Measurements from ENCODE around the gene HAP1.

Gene HAP1

GRCh38 chr17:41741709-41742108 is 7.3 kb upstream of the HAP1 start:
- Histone ChIP-seq H3K36me3 (ENCODE audit: control insufficient read depth in 2 of 2, insufficient read depth in 1 of 2, low read length in 2 of 2) (no peaks in the 10 kb centered on the region), H3K4me1 (ENCODE audit: control insufficient read depth, insufficient read depth, low read length) (peaks cover 2% of the 10 kb centered on the region; the same call in 1 of the 2 replicates), H3K4me3 (ENCODE audit: low read depth, low read length) (no peak overlapping the region), H3K27ac (ENCODE audit: extremely low read depth, low read depth, low read length) (no peak overlapping the region), H3K9me3 (ENCODE audit: control insufficient read depth, insufficient read depth, low read depth, low read length) (no peaks in the 10 kb centered on the region)
- ChIA-PET POLR2A (interaction anchor here (0.5 to 2.5 kb wide), 5 partner anchors 35 to 1556 kb away, joined by 3 to 13 read pairs (median 3); partner anchors contain the start of genes JUP and P3H4), CTCF (interaction anchor here (0.7 to 6.8 kb wide), 5 partner anchors 15 to 60 kb away, joined by 3 to 49 read pairs (median 4); partner anchors contain the start of gene JUP)
- TF ChIP-seq ZNF692 (tag by site-specific recombination; IDR thresholded peaks at IDR 0.05) (peak; percentile 68; the same call in 1 of the 2 replicates), ZFP69B (tag by site-specific recombination; IDR thresholded peaks at IDR 0.05) (peak; percentile 72), ZNF600 (tag by site-specific recombination; IDR thresholded peaks at IDR 0.05) (peak; percentile 56; the same call in 1 of the 2 replicates), ZBTB20 (tag by site-specific recombination; IDR thresholded peaks at IDR 0.05) (no peak), HOXC10 (CRISPR knock-in tag; IDR thresholded peaks at IDR 0.05) (no peak)

GRCh38 chr17:41740506-41740905 is 6.1 kb upstream of the HAP1 start:
- H3K36me3 ChIP-seq (ENCODE audit: control insufficient read depth in 2 of 2, insufficient read depth in 1 of 2, low read length in 2 of 2) = no peaks in the 10 kb centered on the region
- H3K9me3 ChIP-seq (ENCODE audit: control insufficient read depth, insufficient read depth, low read depth, low read length) = no peaks in the 10 kb centered on the region
- CTCF ChIA-PET = interaction anchor here (0.6 to 6.8 kb wide), 12 partner anchors 21 to 97 kb away, joined by 3 to 49 read pairs (median 4); partner anchors contain the start of genes JUP and KLHL10
- peaks cover 2% of the 10 kb centered on the region; the same call in 1 of the 2 replicates for H3K4me1 ChIP-seq (ENCODE audit: control insufficient read depth, insufficient read depth, low read length)
- H3K4me3 ChIP-seq (ENCODE audit: low read depth, low read length) = no peak overlapping the region
- POLR2A ChIA-PET = interaction anchor here (1.3 kb wide), 1 partner anchor 46 kb away, joined by 5 read pairs; the partner anchor contains the start of gene JUP
- TF ChIP-seq ZNF768 (tag by site-specific recombination; IDR thresholded peaks at IDR 0.05) (0 out of 2 replicates have a peak, but pooled peaks have one; percentile 73), YY2 (tag by site-specific recombination; IDR thresholded peaks at IDR 0.05) (no peak)
- H3K27ac ChIP-seq (ENCODE audit: extremely low read depth, low read depth, low read length) = no peak overlapping the region

GRCh38 chr17:41739661-41740352 is 5.4 kb upstream of the HAP1 start:
- H3K4me1 ChIP-seq (ENCODE audit: control insufficient read depth, insufficient read depth, low read length) = peaks cover 2% of the 10 kb centered on the region; the same call in 1 of the 2 replicates
- no peak overlapping the region for H3K27ac ChIP-seq (ENCODE audit: extremely low read depth, low read depth, low read length)
- no peaks in the 10 kb centered on the region for H3K9me3 ChIP-seq (ENCODE audit: control insufficient read depth, insufficient read depth, low read depth, low read length)
- POLR2A ChIA-PET = interaction anchor here (1.3 kb wide), 1 partner anchor 47 kb away, joined by 5 read pairs; the partner anchor contains the start of gene JUP
- CTCF ChIA-PET = interaction anchor here (0.6 to 6.8 kb wide), 13 partner anchors 21 to 118 kb away, joined by 3 to 49 read pairs (median 4); partner anchors contain the start of gene JUP
- H3K36me3 ChIP-seq (ENCODE audit: control insufficient read depth in 2 of 2, insufficient read depth in 1 of 2, low read length in 2 of 2) = no peaks in the 10 kb centered on the region
- no peak overlapping the region for H3K4me3 ChIP-seq (ENCODE audit: low read depth, low read length)
- TF ChIP-seq ZNF280D (tag by site-specific recombination; IDR thresholded peaks at IDR 0.05) (no peak), ZEB2 (tag by site-specific recombination; IDR thresholded peaks at IDR 0.05) (peak; percentile 82), ZNF138 (tag by site-specific recombination; IDR thresholded peaks at IDR 0.05; ENCODE audit: borderline replicate concordance) (no peak), ZNF670 (tag by site-specific recombination; IDR thresholded peaks at IDR 0.05; ENCODE audit: low read depth) (no peak), ZNF629 (tag by site-specific recombination; IDR thresholded peaks at IDR 0.05) (peak; percentile 82), ZNF394 (tag by site-specific recombination; IDR thresholded peaks at IDR 0.05; ENCODE audit: borderline replicate concordance) (no peak), ZNF600 (tag by site-specific recombination; IDR thresholded peaks at IDR 0.05) (0 out of 2 replicates have a peak, but pooled peaks have one; percentile 15), ZNF16 (tag by site-specific recombination; IDR thresholded peaks at IDR 0.05; ENCODE audit: low read depth) (no peak), ZFP41 (tag by site-specific recombination; IDR thresholded peaks at IDR 0.05; ENCODE audit: borderline replicate concordance) (no peak), ZNF530 (tag by site-specific recombination; IDR thresholded peaks at IDR 0.05; ENCODE audit: low read depth) (no peak), ZNF416 (tag by site-specific recombination; IDR thresholded peaks at IDR 0.05) (no peak), GLI4 (tag by site-specific recombination; IDR thresholded peaks at IDR 0.05) (no peak), ZSCAN16 (tag by site-specific recombination; IDR thresholded peaks at IDR 0.05) (no peak), ZSCAN30 (tag by site-specific recombination; IDR thresholded peaks at IDR 0.05) (no peak), ZNF561 (tag by site-specific recombination; IDR thresholded peaks at IDR 0.05; ENCODE audit: borderline replicate concordance) (no peak), ZNF623 (tag by site-specific recombination; IDR thresholded peaks at IDR 0.05) (no peak), ZNF140 (tag by site-specific recombination; IDR thresholded peaks at IDR 0.05) (no peak), ATF2 (tag by site-specific recombination; IDR thresholded peaks at IDR 0.05; ENCODE audit: low read depth) (peak; percentile 91)

Measured in HEK293 (cell line).